ENCODE measurements around the gene MPPED2. TPM values are rescaled to one million over a fixed set of nuclear protein-coding genes. Genes with fewer than 3 reads are reported as not detected.

MPPED2 gene
- total RNA-seq, 1 experiment from 2014 or later, result 2.4 TPM

DNA sequence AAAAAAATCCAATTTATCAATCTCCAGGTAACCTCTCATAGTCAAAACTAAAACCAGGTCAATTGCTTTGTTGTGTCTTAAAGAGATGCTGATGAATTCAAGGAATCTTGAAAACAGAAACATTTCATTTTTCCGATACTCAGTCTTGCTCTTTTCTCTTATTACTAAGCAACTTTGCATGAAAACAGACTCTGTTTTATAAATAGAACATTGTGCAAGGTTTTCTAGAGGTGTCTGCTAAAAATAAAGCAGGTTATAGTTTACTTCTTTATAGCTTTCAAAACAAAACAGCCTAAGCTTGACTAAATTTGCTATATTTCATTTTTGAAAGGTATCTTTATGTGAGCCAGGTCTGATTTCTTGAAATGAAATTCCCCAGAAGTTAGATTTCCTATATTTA lies 154.0 kb downstream of the MPPED2 start (continued):
- TF ChIP-seq CBFB (CRISPR knock-in tag; IDR thresholded peaks at IDR 0.05; ENCODE audit: low read depth), result no peak
- no peak for TF ChIP-seq ZNF317 (CRISPR knock-in tag; IDR thresholded peaks at IDR 0.05; ENCODE audit: borderline replicate concordance, low read depth)

DNA sequence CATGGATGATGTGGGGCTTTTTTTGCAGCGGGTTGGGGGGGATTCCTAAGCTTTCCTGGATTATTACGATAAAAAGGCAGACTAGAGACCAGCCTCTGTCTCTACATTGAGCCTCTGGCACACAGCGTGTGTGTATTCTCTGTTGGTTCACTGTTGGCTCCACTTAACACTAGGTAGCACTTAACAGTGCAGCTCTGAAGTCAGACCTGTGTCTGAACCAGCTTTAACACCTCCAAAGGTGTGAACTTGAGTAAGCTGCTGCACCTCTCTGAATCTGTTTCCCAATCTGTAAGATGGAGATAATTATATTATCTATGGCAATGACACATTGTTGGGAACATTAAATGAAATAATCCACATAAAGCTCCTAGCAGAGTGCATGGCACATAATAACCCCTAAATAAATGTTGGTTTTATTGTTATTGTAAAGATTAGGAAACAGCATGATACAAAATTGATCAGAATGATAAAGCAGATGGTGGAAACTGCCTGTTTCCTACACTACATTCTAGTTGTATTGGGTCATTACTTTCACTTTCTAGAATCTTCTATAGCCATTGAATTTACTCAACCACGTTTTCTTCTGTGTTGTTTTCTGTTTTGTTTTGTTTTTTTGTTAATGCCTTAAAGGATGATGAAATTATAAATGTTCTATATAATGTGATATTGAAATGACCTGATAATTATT lies 154.9 kb downstream of the MPPED2 start:
- H3K36me3 Mint-ChIP-seq, result no peaks in the 10 kb centered on the region
- H3K4me1 Mint-ChIP-seq, result peaks cover 20% of the 10 kb centered on the region
- CTCF ChIA-PET, result no interaction called here

DNA sequence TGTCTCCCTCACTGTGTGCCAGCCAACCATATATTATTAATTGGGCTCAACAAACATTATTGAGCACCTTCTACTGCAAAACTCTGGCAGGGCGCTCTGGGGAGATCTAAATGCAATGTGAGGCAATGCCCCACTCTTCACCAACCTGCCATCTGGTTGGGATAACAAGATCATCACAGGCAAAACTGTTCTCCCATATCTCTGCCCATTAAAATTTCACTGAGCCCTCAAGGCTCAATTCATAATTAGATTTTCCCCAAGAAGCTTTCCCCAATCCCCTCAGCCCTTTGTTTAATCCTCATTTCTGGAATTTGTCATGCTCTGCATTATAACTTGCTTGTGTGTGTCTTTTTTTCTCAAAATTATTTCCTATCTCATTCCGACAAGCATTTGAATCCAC lies 156.6 kb downstream of the MPPED2 start:
- ChIA-PET CTCF (no interaction called here), POLR2A (no interaction called here)
- no peak for DNase-seq (ENCODE audit: low spot score)
- TF ChIP-seq RELA (CRISPR knock-in tag; IDR thresholded peaks at IDR 0.05; ENCODE audit: borderline replicate concordance) (no peak), PRRX2 (CRISPR knock-in tag; IDR thresholded peaks at IDR 0.05) (no peak)
- TF ChIP-seq, protein P1, sequence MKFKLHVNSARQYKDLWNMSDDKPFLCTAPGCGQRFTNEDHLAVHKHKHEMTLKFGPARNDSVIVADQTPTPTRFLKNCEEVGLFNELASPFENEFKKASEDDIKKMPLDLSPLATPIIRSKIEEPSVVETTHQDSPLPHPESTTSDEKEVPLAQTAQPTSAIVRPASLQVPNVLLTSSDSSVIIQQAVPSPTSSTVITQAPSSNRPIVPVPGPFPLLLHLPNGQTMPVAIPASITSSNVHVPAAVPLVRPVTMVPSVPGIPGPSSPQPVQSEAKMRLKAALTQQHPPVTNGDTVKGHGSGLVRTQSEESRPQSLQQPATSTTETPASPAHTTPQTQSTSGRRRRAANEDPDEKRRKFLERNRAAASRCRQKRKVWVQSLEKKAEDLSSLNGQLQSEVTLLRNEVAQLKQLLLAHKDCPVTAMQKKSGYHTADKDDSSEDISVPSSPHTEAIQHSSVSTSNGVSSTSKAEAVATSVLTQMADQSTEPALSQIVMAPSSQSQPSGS (CRISPR knock-in tag; IDR thresholded peaks at IDR 0.05; ENCODE audit: borderline replicate concordance, low read depth), result no peak
- TF ChIP-seq, protein P2, sequence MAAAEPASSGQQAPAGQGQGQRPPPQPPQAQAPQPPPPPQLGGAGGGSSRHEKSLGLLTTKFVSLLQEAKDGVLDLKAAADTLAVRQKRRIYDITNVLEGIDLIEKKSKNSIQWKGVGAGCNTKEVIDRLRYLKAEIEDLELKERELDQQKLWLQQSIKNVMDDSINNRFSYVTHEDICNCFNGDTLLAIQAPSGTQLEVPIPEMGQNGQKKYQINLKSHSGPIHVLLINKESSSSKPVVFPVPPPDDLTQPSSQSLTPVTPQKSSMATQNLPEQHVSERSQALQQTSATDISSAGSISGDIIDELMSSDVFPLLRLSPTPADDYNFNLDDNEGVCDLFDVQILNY (CRISPR knock-in tag; IDR thresholded peaks at IDR 0.05), result no peak
- TF ChIP-seq, protein P3, sequence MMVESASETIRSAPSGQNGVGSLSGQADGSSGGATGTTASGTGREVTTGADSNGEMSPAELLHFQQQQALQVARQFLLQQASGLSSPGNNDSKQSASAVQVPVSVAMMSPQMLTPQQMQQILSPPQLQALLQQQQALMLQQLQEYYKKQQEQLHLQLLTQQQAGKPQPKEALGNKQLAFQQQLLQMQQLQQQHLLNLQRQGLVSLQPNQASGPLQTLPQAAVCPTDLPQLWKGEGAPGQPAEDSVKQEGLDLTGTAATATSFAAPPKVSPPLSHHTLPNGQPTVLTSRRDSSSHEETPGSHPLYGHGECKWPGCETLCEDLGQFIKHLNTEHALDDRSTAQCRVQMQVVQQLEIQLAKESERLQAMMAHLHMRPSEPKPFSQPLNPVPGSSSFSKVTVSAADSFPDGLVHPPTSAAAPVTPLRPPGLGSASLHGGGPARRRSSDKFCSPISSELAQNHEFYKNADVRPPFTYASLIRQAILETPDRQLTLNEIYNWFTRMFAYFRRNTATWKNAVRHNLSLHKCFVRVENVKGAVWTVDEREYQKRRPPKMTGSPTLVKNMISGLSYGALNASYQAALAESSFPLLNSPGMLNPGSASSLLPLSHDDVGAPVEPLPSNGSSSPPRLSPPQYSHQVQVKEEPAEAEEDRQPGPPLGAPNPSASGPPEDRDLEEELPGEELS (CRISPR knock-in tag; IDR thresholded peaks at IDR 0.05), result no peak
- TF ChIP-seq, protein P4, sequence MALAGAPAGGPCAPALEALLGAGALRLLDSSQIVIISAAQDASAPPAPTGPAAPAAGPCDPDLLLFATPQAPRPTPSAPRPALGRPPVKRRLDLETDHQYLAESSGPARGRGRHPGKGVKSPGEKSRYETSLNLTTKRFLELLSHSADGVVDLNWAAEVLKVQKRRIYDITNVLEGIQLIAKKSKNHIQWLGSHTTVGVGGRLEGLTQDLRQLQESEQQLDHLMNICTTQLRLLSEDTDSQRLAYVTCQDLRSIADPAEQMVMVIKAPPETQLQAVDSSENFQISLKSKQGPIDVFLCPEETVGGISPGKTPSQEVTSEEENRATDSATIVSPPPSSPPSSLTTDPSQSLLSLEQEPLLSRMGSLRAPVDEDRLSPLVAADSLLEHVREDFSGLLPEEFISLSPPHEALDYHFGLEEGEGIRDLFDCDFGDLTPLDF (CRISPR knock-in tag; IDR thresholded peaks at IDR 0.05), result no peak
- TF ChIP-seq, protein P5, sequence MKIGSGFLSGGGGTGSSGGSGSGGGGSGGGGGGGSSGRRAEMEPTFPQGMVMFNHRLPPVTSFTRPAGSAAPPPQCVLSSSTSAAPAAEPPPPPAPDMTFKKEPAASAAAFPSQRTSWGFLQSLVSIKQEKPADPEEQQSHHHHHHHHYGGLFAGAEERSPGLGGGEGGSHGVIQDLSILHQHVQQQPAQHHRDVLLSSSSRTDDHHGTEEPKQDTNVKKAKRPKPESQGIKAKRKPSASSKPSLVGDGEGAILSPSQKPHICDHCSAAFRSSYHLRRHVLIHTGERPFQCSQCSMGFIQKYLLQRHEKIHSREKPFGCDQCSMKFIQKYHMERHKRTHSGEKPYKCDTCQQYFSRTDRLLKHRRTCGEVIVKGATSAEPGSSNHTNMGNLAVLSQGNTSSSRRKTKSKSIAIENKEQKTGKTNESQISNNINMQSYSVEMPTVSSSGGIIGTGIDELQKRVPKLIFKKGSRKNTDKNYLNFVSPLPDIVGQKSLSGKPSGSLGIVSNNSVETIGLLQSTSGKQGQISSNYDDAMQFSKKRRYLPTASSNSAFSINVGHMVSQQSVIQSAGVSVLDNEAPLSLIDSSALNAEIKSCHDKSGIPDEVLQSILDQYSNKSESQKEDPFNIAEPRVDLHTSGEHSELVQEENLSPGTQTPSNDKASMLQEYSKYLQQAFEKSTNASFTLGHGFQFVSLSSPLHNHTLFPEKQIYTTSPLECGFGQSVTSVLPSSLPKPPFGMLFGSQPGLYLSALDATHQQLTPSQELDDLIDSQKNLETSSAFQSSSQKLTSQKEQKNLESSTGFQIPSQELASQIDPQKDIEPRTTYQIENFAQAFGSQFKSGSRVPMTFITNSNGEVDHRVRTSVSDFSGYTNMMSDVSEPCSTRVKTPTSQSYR (CRISPR knock-in tag; IDR thresholded peaks at IDR 0.05), result no peak
- Mint-ChIP-seq H3K27me3 (ENCODE audit: low read depth) (no peaks in the 10 kb centered on the region; the same call in 1 of the 2 replicates), H3K36me3 (no peaks in the 10 kb centered on the region), H3K9me3 (no peaks in the 10 kb centered on the region), H3K4me3 (no peak overlapping the region), H3K4me1 (peaks cover 16% of the 10 kb centered on the region), H3K27ac (no peak overlapping the region)
- ATAC-seq, result no peak

More for the DNA sequence above, 154.9 kb downstream of the MPPED2 start:
- POLR2A ChIA-PET, result no interaction called here
- ATAC-seq (peak; percentile 36; the same call in 1 of the 2 replicates), DNase-seq (ENCODE audit: low spot score) (no peak)
- Mint-ChIP-seq H3K27ac (no peak overlapping the region), H3K4me3 (no peak overlapping the region), H3K27me3 (ENCODE audit: low read depth) (no peaks in the 10 kb centered on the region; the same call in 1 of the 2 replicates), H3K9me3 (no peaks in the 10 kb centered on the region)
- TF ChIP-seq SP1 (CRISPR knock-in tag; conservative IDR thresholded peaks at IDR 0.05), result no peak
- no peak for TF ChIP-seq NFATC4 (CRISPR knock-in tag; IDR thresholded peaks at IDR 0.05)
- TF ChIP-seq, protein P6, sequence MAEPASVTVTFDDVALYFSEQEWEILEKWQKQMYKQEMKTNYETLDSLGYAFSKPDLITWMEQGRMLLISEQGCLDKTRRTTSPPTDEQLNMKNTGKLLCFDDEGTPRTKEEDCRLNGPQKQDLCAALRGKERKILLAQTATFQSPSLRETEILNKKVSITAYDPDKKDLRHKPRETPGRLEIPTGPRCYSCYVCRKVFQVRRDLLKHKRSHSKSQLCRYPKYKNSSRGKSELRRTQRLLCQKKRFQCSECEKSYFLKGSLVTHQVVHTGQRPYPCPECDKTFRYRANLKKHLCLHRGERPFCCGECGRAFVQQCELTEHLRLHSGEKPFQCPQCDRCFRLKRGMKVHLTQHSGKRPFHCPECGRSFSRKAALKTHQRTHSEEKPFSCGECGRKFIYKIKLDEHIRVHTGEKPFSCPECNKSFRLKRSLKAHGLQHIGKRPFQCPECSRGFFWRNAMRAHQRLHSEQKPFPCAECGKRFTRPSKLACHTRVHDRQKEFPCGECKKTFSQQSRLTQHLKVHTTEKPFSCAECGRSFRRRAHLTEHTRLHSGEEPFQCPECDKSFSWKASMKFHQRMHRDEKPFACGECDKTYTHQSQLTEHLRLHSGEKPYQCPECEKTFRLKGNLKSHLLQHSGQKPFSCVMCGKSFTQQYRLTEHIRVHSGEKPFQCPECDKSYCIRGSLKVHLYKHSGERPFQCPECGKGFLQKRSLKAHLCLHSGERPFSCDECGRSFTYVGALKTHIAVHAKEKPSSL (CRISPR knock-in tag; conservative IDR thresholded peaks at IDR 0.05), result no peak
- no peak for TF ChIP-seq FOXK1 (CRISPR knock-in tag; IDR thresholded peaks at IDR 0.05)
- TF ChIP-seq, protein P7, sequence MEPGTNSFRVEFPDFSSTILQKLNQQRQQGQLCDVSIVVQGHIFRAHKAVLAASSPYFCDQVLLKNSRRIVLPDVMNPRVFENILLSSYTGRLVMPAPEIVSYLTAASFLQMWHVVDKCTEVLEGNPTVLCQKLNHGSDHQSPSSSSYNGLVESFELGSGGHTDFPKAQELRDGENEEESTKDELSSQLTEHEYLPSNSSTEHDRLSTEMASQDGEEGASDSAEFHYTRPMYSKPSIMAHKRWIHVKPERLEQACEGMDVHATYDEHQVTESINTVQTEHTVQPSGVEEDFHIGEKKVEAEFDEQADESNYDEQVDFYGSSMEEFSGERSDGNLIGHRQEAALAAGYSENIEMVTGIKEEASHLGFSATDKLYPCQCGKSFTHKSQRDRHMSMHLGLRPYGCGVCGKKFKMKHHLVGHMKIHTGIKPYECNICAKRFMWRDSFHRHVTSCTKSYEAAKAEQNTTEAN (CRISPR knock-in tag; IDR thresholded peaks at IDR 0.05), result no peak
- TF ChIP-seq, protein P8, sequence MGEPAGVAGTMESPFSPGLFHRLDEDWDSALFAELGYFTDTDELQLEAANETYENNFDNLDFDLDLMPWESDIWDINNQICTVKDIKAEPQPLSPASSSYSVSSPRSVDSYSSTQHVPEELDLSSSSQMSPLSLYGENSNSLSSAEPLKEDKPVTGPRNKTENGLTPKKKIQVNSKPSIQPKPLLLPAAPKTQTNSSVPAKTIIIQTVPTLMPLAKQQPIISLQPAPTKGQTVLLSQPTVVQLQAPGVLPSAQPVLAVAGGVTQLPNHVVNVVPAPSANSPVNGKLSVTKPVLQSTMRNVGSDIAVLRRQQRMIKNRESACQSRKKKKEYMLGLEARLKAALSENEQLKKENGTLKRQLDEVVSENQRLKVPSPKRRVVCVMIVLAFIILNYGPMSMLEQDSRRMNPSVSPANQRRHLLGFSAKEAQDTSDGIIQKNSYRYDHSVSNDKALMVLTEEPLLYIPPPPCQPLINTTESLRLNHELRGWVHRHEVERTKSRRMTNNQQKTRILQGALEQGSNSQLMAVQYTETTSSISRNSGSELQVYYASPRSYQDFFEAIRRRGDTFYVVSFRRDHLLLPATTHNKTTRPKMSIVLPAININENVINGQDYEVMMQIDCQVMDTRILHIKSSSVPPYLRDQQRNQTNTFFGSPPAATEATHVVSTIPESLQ (CRISPR knock-in tag; IDR thresholded peaks at IDR 0.05), result no peak
- TF ChIP-seq ZNF121 (CRISPR knock-in tag; IDR thresholded peaks at IDR 0.05), result no peak
